Fibroblast of pulmonary artery (primary cell): ENCODE data around the gene GTF2F1.
A peak's percentile ranks its signal among the peaks of the same experiment; 100 is the strongest.

Experiments used
- DNase-seq: peaks from one replicate; pipeline ENCODE4 v3.0.0-alpha.2; 2010; ENCODE audit warnings: low read depth
- H3K4me3 ChIP-seq: replicated peaks from 2 replicates; pipeline ENCODE4 v1.5.1; 2011; ENCODE audit warnings: low read depth, mild to moderate bottlenecking, control low read depth, low read length, moderate library complexity
- TF ChIP-seq, protein P1 (sequence below): IDR thresholded peaks from 2 replicates; pipeline ENCODE4 v1.5.1; 2011; ENCODE audit warnings: mild to moderate bottlenecking, control low read depth, low read length, inconsistent platforms; ENCODE audit errors: missing control alignments

GTF2F1 gene, protein sequence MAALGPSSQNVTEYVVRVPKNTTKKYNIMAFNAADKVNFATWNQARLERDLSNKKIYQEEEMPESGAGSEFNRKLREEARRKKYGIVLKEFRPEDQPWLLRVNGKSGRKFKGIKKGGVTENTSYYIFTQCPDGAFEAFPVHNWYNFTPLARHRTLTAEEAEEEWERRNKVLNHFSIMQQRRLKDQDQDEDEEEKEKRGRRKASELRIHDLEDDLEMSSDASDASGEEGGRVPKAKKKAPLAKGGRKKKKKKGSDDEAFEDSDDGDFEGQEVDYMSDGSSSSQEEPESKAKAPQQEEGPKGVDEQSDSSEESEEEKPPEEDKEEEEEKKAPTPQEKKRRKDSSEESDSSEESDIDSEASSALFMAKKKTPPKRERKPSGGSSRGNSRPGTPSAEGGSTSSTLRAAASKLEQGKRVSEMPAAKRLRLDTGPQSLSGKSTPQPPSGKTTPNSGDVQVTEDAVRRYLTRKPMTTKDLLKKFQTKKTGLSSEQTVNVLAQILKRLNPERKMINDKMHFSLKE

GRCh38 chr19:6393074-6393982 is at the start of gene GTF2F1:
Gene GTF2F1, minus strand, starts transcription at chr19:6393164. Its CDS starts 169 bp downstream, at chr19:6392995.
- DNase-seq, result peak; percentile 97
- TF ChIP-seq, protein P1, sequence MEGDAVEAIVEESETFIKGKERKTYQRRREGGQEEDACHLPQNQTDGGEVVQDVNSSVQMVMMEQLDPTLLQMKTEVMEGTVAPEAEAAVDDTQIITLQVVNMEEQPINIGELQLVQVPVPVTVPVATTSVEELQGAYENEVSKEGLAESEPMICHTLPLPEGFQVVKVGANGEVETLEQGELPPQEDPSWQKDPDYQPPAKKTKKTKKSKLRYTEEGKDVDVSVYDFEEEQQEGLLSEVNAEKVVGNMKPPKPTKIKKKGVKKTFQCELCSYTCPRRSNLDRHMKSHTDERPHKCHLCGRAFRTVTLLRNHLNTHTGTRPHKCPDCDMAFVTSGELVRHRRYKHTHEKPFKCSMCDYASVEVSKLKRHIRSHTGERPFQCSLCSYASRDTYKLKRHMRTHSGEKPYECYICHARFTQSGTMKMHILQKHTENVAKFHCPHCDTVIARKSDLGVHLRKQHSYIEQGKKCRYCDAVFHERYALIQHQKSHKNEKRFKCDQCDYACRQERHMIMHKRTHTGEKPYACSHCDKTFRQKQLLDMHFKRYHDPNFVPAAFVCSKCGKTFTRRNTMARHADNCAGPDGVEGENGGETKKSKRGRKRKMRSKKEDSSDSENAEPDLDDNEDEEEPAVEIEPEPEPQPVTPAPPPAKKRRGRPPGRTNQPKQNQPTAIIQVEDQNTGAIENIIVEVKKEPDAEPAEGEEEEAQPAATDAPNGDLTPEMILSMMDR, result peak; percentile 23
- peak within 1 kb of the TSS; percentile 92 for H3K4me3 ChIP-seq

DNA sequence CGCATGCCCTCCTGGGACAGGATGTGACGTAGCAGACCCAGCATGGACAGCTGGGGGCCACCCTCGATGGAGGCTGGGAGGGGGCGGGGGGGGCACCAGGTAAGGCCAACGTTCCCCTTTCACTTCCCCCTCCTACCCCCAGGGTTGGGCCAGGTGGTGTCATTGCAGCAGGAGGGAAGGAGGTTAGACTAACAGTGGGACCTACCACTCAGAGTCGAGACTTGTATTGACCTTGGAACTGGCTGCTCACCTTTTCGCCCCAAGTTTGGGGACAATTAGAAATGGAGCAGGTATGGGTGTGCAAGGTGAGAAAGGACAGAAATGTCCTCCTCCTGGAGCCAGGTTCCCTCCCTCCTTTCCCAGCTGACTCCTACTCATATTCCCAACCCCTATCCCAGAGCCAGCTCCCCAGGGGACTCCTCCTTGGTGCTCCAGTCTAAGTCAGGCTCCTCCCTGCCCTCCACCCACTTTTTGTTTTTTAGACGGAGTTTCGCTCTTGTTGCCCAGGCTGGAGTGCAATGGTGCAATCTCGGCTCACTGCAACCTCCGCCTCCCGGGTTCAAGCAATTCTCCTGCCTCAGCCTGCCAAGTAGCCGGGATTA is 49.2 kb upstream of the GTF2F1 start:
- DNase-seq, result no peak
- H3K4me3 ChIP-seq, result no peak overlapping the region
- TF ChIP-seq, protein P1, result no peak

GRCh38 chr19:6440905-6441304 is 47.9 kb upstream of the GTF2F1 start:
- DNase-seq, result no peak
- TF ChIP-seq, protein P1, result no peak
- H3K4me3 ChIP-seq, result no peak overlapping the region

DNA sequence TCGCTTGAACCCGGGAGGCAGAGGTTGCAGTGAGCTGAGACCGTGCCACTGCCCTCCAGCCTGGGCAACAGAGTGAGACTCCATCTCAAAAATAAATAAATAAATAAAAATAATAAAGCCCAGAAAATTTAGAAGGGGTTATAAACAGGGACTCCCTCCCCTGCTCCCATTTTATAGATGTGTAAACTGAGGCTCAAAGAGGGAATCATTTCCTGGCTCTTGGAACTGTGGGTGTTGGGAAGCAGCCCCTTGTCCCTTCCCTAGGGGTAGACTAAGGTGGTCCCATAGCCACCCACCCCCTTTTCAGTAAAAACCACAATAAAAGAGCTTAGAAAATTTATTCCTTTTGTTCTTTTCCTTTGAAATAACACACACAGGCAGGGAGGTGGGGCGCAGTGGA is 46.8 kb upstream of the GTF2F1 start:
- DNase-seq, result no peak
- no peak overlapping the region for H3K4me3 ChIP-seq
- TF ChIP-seq, protein P1, result no peak

DNA sequence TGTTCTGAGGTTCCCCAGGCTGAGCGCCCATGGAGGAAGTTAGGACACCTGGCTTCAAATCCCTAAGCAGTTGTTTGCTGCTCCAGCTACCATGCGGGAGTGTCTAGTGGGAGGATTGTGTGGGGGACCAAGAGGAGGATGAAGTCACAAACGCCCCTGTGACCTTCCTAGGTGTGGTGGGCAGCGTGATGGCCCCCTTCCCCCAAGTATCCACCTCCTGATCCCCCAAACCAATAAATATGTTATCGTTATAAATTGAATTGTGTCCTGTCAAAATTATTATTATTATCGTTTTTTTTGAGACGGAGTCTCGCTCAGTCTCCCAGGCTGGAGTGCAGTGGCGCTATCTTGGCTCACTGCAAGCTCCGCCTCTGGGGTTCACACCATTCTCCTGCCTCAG is 40.7 kb upstream of the GTF2F1 start, which contains the start of gene SLC25A41:
Gene SLC25A41 (minus strand): TSS at position 101 of the 400 bp plus-strand sequence. CDS start 70 bp downstream, at position 31.
- no peak within 1 kb of the TSS for H3K4me3 ChIP-seq
- no peak for DNase-seq
- TF ChIP-seq, protein P1, result no peak

DNA sequence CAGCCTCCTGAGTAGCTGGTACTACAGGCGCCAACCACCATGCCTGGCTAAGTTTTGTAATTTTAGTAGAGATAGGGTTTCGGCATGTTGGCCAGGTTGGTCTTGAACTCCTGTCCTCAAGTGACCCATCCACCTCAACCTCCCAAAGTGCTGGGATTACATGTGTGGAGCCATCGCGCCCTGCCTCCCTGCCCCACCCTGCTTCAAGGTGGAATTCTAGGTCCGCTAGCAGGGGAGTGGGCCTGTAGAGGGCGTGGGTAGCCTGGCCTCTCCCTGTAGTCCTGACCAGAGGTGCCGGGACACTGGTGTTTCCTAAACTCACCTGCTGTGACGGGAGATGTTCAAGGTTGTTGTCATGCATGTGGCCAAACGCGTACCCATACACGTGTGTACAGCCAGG is 40.2 kb upstream of the GTF2F1 start:
- no peak overlapping the region for H3K4me3 ChIP-seq
- TF ChIP-seq, protein P1, result no peak
- DNase-seq, result no peak
